DLD1 (cell line): Measurements from ENCODE around the gene MAGI1.

Experiments
- in situ Hi-C: cut with HindIII; loops from 2 replicates; pipeline ENCODE4 v1.10.0; 2017; ENCODE audit warnings: low sequenced_read_pairs

MAGI1 gene

GRCh38 chr3:65314269-65314668 is 724.4 kb downstream of the MAGI1 start:
- in situ Hi-C loops = no loop called here

- in situ Hi-C loops = no loop called here
Measured at GRCh38 chr3:65313666-65314065, 725.1 kb downstream of the MAGI1 start.

- in situ Hi-C loops = no loop called here
Measured at GRCh38 chr3:65305836-65306235, 732.9 kb downstream of the MAGI1 start.
